HG02938 (cell line): Measurements from ENCODE around the gene ARAP3.

Source experiments
- ATAC-seq: cut with Tn5 transposase; IDR thresholded peaks from one replicate; pipeline ENCODE4 v1.9.1; 2021; ENCODE audit warnings: mild to moderate bottlenecking, moderate library complexity; ENCODE audit not compliant: unreplicated experiment

ARAP3 gene

GRCh38 chr5:141701360-141702119 is 19.5 kb upstream of the ARAP3 start:
- ATAC-seq, result peak; percentile 44

- no peak for ATAC-seq
Measured at GRCh38 chr5:141697586-141697985, 15.6 kb upstream of the ARAP3 start.

GRCh38 chr5:141696431-141696830 is 14.4 kb upstream of the ARAP3 start:
- ATAC-seq, result no peak

- no peak for ATAC-seq
Measured at GRCh38 chr5:141695627-141696215, 13.7 kb upstream of the ARAP3 start.

- no peak for ATAC-seq
Measured at GRCh38 chr5:141694479-141694878, 12.4 kb upstream of the ARAP3 start.

- no peak for ATAC-seq
Measured at GRCh38 chr5:141692919-141693725, 11.1 kb upstream of the ARAP3 start.

GRCh38 chr5:141692533-141692888 is 10.5 kb upstream of the ARAP3 start:
- ATAC-seq, result no peak

- ATAC-seq, result peak; percentile 77
Measured at GRCh38 chr5:141691867-141692532, 10.0 kb upstream of the ARAP3 start.

- no peak for ATAC-seq
Measured at GRCh38 chr5:141691286-141691866, 9.3 kb upstream of the ARAP3 start.

- ATAC-seq, result no peak
Measured at GRCh38 chr5:141686648-141687416, 4.8 kb upstream of the ARAP3 start.

GRCh38 chr5:141685591-141685990 is 3.6 kb upstream of the ARAP3 start:
- ATAC-seq, result no peak

GRCh38 chr5:141683596-141684141 is 1.6 kb upstream of the ARAP3 start:
- no peak for ATAC-seq

GRCh38 chr5:141681295-141681694 is 735 bp downstream of the ARAP3 start:
- no peak for ATAC-seq

GRCh38 chr5:141680751-141681201 is 1.3 kb downstream of the ARAP3 start:
- ATAC-seq, result no peak

- no peak for ATAC-seq
Measured at GRCh38 chr5:141680178-141680577, 1.9 kb downstream of the ARAP3 start.

- no peak for ATAC-seq
Measured at GRCh38 chr5:141677415-141677814, 4.6 kb downstream of the ARAP3 start.

- no peak for ATAC-seq
Measured at GRCh38 chr5:141675672-141676071, 6.4 kb downstream of the ARAP3 start.

- no peak for ATAC-seq
Measured at GRCh38 chr5:141674747-141675146, 7.3 kb downstream of the ARAP3 start.

GRCh38 chr5:141672841-141673813 is 8.9 kb downstream of the ARAP3 start:
- no peak for ATAC-seq
